H9 (cell line): ENCODE results near the gene WDFY1. TPM values are rescaled to one million over a fixed set of nuclear protein-coding genes. Genes with fewer than 3 reads are reported as not detected.

Experiments
- DNase-seq: peaks from one replicate; pipeline ENCODE4 v3.0.0-alpha.2; 2017
- H2AFZ ChIP-seq: one replicate; pipeline ENCODE4 v1.6.1; 2013; ENCODE audit warnings: mild to moderate bottlenecking, low read length, control low read depth, moderate library complexity
- H2AK5ac ChIP-seq: 2 replicates; pipeline ENCODE4 v1.6.1; 2013; ENCODE audit warnings: low read length, control low read depth, mixed read lengths; ENCODE audit not compliant: insufficient read length
- H2BK120ac ChIP-seq: one replicate; pipeline ENCODE4 v1.6.1; 2013; ENCODE audit warnings: low read depth, mild to moderate bottlenecking, low read length, control low read depth, inconsistent platforms; ENCODE audit not compliant: poor library complexity, severe bottlenecking
- H2BK12ac ChIP-seq: 2 replicates; pipeline ENCODE4 v1.6.1; 2013; ENCODE audit warnings: low read length, control low read depth, mixed read lengths, low read depth; ENCODE audit not compliant: insufficient read length
- H2BK15ac ChIP-seq: 2 replicates; pipeline ENCODE4 v1.6.1; 2013; ENCODE audit warnings: low read depth, low read length, control low read depth
- H2BK20ac ChIP-seq: one replicate; pipeline ENCODE4 v1.6.1; 2013; ENCODE audit warnings: low read depth, mild to moderate bottlenecking, low read length, control low read depth, inconsistent platforms; ENCODE audit not compliant: poor library complexity, severe bottlenecking
- H2BK5ac ChIP-seq: 2 replicates; pipeline ENCODE4 v1.6.1; 2013; ENCODE audit warnings: low read length, control low read depth, mixed read lengths; ENCODE audit not compliant: insufficient read length
- H3K14ac ChIP-seq: 2 replicates; pipeline ENCODE4 v1.6.1; 2013; ENCODE audit warnings: low read length, control low read depth; ENCODE audit not compliant: insufficient read depth
- H3K18ac ChIP-seq: 2 replicates; pipeline ENCODE4 v1.6.1; 2013; ENCODE audit warnings: low read depth, mild to moderate bottlenecking, mixed read lengths, low read length, control low read depth; ENCODE audit not compliant: insufficient read length
- H3K23ac ChIP-seq: 2 replicates; pipeline ENCODE4 v1.6.1; 2013; ENCODE audit warnings: low read length, control low read depth, mixed read lengths, low read depth; ENCODE audit not compliant: insufficient read length
- H3K23me2 ChIP-seq: 2 replicates; pipeline ENCODE4 v1.6.1; 2013; ENCODE audit warnings: low read depth, mild to moderate bottlenecking, mixed read lengths, low read length, control low read depth; ENCODE audit not compliant: insufficient read length, poor library complexity, severe bottlenecking
- H3K27ac ChIP-seq: 2 replicates; pipeline ENCODE4 v1.5.1; 2013; ENCODE audit warnings: low read length, control low read depth, mixed read lengths, low read depth; ENCODE audit not compliant: insufficient read length
- H3K27me3 ChIP-seq: 2 replicates; pipeline ENCODE4 v1.6.1; 2013; ENCODE audit warnings: low read length, control low read depth, inconsistent platforms; ENCODE audit not compliant: insufficient read depth
- H3K4ac ChIP-seq: 2 replicates; pipeline ENCODE4 v1.6.1; 2013; ENCODE audit warnings: low read depth, mild to moderate bottlenecking, control low read depth, inconsistent platforms, low read length, moderate library complexity
- H3K4me1 ChIP-seq: 2 replicates; pipeline ENCODE4 v1.6.1; 2013; ENCODE audit warnings: low read length, control low read depth, inconsistent platforms; ENCODE audit not compliant: insufficient read depth
- H3K4me2 ChIP-seq: 2 replicates; pipeline ENCODE4 v1.6.1; 2013; ENCODE audit warnings: low read length, control low read depth, mixed read lengths; ENCODE audit not compliant: insufficient read length, insufficient read depth
- H3K56ac ChIP-seq: 2 replicates; pipeline ENCODE4 v1.6.1; 2013; ENCODE audit warnings: low read depth, mild to moderate bottlenecking, mixed read lengths, low read length, control low read depth; ENCODE audit not compliant: insufficient read length
- H3K79me1 ChIP-seq: 2 replicates; pipeline ENCODE4 v1.6.1; 2013; ENCODE audit warnings: low read depth, mild to moderate bottlenecking, moderate library complexity, low read length, control low read depth, inconsistent platforms; ENCODE audit not compliant: insufficient read depth, poor library complexity, severe bottlenecking
- H3K79me2 ChIP-seq: 2 replicates; pipeline ENCODE4 v1.6.1; 2013; ENCODE audit warnings: low read length, control low read depth, inconsistent platforms; ENCODE audit not compliant: insufficient read depth
- H3K9ac ChIP-seq: 2 replicates; pipeline ENCODE4 v1.6.1; 2013; ENCODE audit warnings: low read length, control low read depth, mixed read lengths; ENCODE audit not compliant: insufficient read length; ENCODE audit errors: extremely low read depth
- H3K9me3 ChIP-seq: one replicate; pipeline ENCODE4 v1.6.1; 2013; ENCODE audit warnings: low read depth, low read length, inconsistent platforms; ENCODE audit not compliant: control insufficient read depth
- H3T11ph ChIP-seq: one replicate; pipeline ENCODE4 v1.6.1; 2013; ENCODE audit warnings: mild to moderate bottlenecking, low read length, control low read depth, inconsistent platforms
- H4K20me1 ChIP-seq: one replicate; pipeline ENCODE4 v1.6.1; 2013; ENCODE audit not compliant: control insufficient read depth, insufficient read length, insufficient read depth
- H4K5ac ChIP-seq: 2 replicates; pipeline ENCODE4 v1.6.1; 2013; ENCODE audit warnings: low read depth, mild to moderate bottlenecking, mixed read lengths, low read length, control low read depth; ENCODE audit not compliant: insufficient read length
- H4K8ac ChIP-seq: replicated peaks from 2 replicates; pipeline ENCODE4 v1.6.1; 2013; ENCODE audit warnings: low read length, control low read depth, mixed read lengths, low read depth; ENCODE audit not compliant: insufficient read length
- H4K91ac ChIP-seq: 2 replicates; pipeline ENCODE4 v1.6.1; 2013; ENCODE audit warnings: low read depth, mild to moderate bottlenecking, moderate library complexity, mixed read lengths, low read length, control low read depth; ENCODE audit not compliant: insufficient read length
- H3K27ac Mint-ChIP-seq, 3 experiments: 2 replicates in 2 of 3; 3 replicates in 1 of 3; pipeline ENCODE4 v1.8.0; 2020 to 2021; ENCODE audit warnings: mixed read lengths in 3 of 3, mild to moderate bottlenecking in 1 of 3, moderate library complexity in 1 of 3
- H3K27me3 Mint-ChIP-seq: 2 replicates; pipeline ENCODE4 v1.8.0; 2021; ENCODE audit warnings: low read depth, mild to moderate bottlenecking, moderate library complexity, mixed read lengths
- H3K36me3 Mint-ChIP-seq, 3 experiments: 2 replicates in 2 of 3; 3 replicates in 1 of 3; pipeline ENCODE4 v1.8.0; 2020 to 2021; ENCODE audit warnings: low read depth in 3 of 3, mixed read lengths in 3 of 3; ENCODE audit not compliant: insufficient read depth in 1 of 3
- H3K4me1 Mint-ChIP-seq, 2 experiments: 2 replicates each; pipeline ENCODE4 v1.8.0; 2020; ENCODE audit warnings: mixed read lengths in 2 of 2
- H3K4me3 Mint-ChIP-seq, 2 experiments: 2 replicates in 1 of 2; 3 replicates in 1 of 2; pipeline ENCODE4 v1.8.0; 2020 to 2021; ENCODE audit warnings: mild to moderate bottlenecking in 2 of 2, mixed read lengths in 2 of 2, moderate library complexity in 1 of 2
- H3K9me3 Mint-ChIP-seq, 2 experiments: 2 replicates in 1 of 2; 3 replicates in 1 of 2; pipeline ENCODE4 v1.8.0; 2020; ENCODE audit warnings: mild to moderate bottlenecking in 2 of 2, mixed read lengths in 2 of 2, moderate library complexity in 1 of 2
- WGBS: extraction: QIAGEN DNeasy Blood & Tissue Kit; methylation state at CpG from one replicate; pipeline ENCODE4 v1.1.7; 2013; ENCODE audit warnings: missing lambda C conversion rate, low lambda C conversion rate, mixed read lengths; ENCODE audit not compliant: insufficient read length; ENCODE audit errors: extremely low coverage; 5-methylcytosine and 5-hydroxymethylcytosine counted together
- total RNA-seq: library from RNA; stranded (reverse); gene quantifications from 2 replicates; pipeline ENCODE4 v1.2.1, GENCODE V29; 2021
- TF ChIP-seq, protein P1 (sequence below): fragments of 200-600 bp; sonication (generic); conservative IDR thresholded peaks from 3 replicates; pipeline ENCODE4 v1.8.0; 2021; ENCODE audit warnings: antibody characterized with exemption, mild to moderate bottlenecking

Gene WDFY1
- total RNA-seq, 1 experiment from 2014 or later: 54.1 TPM

GRCh38 chr2:223944166-223944702, 901 bp downstream of the WDFY1 start:
- H2BK5ac ChIP-seq: no peak overlapping the region
- H3K27ac ChIP-seq: no peak overlapping the region
- no peak overlapping the region for H3K18ac ChIP-seq

More at GRCh38 chr2:223944166-223944702, 901 bp downstream of the WDFY1 start:
- H3K4me1 Mint-ChIP-seq: peaks cover 37% of the 10 kb centered on the region in 2 experiments
- Histone ChIP-seq H4K5ac (no peak overlapping the region), H3T11ph (no peak overlapping the region), H3K27me3 (no peaks in the 10 kb centered on the region), H4K8ac (no peak overlapping the region), H2BK12ac (no peak overlapping the region), H3K79me2 (peaks cover 21% of the 10 kb centered on the region; the same call in 1 of the 2 replicates), H3K4ac (no peak overlapping the region), H3K9me3 (no peaks in the 10 kb centered on the region), H3K4me2 (peak overlapping the region; percentile 60), H3K14ac (peak overlapping the region; percentile 8; the same call in 1 of the 2 replicates), H3K4me1 (peaks cover 12% of the 10 kb centered on the region), H2AK5ac (no peak overlapping the region), H2BK15ac (no peak overlapping the region), H3K23me2 (peaks cover 2% of the 10 kb centered on the region), H3K23ac (no peak overlapping the region), H4K91ac (no peak overlapping the region), H3K79me1 (peaks cover 7% of the 10 kb centered on the region), H2BK120ac (no peak overlapping the region), H2BK20ac (no peak overlapping the region), H3K9ac (peak overlapping the region; percentile 65), H4K20me1 (no peaks in the 10 kb centered on the region), H3K56ac (no peak overlapping the region), H2AFZ (no peak overlapping the region)
- peaks cover 2% of the 10 kb centered on the region for H3K27me3 Mint-ChIP-seq
- no peaks in the 10 kb centered on the region; a peak in 1 of 5 replicates for H3K9me3 Mint-ChIP-seq
- peaks cover 11 to 16% (median 13%) of the 10 kb centered on the region in 3 experiments for H3K36me3 Mint-ChIP-seq
- WGBS: no CpG with 5 or more reads among the region's 46 CpGs
- peak; percentile 64 for DNase-seq
- peak overlapping the region; percentile 97 to 99 for H3K4me3 Mint-ChIP-seq
- peak overlapping the region in 2 of 3 experiments; percentile 81 to 98; a peak in 4 of 7 replicates for H3K27ac Mint-ChIP-seq
- TF ChIP-seq, protein P1, sequence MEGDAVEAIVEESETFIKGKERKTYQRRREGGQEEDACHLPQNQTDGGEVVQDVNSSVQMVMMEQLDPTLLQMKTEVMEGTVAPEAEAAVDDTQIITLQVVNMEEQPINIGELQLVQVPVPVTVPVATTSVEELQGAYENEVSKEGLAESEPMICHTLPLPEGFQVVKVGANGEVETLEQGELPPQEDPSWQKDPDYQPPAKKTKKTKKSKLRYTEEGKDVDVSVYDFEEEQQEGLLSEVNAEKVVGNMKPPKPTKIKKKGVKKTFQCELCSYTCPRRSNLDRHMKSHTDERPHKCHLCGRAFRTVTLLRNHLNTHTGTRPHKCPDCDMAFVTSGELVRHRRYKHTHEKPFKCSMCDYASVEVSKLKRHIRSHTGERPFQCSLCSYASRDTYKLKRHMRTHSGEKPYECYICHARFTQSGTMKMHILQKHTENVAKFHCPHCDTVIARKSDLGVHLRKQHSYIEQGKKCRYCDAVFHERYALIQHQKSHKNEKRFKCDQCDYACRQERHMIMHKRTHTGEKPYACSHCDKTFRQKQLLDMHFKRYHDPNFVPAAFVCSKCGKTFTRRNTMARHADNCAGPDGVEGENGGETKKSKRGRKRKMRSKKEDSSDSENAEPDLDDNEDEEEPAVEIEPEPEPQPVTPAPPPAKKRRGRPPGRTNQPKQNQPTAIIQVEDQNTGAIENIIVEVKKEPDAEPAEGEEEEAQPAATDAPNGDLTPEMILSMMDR: no peak
